ENCODE measurements around the gene EXOC1.

DNA sequence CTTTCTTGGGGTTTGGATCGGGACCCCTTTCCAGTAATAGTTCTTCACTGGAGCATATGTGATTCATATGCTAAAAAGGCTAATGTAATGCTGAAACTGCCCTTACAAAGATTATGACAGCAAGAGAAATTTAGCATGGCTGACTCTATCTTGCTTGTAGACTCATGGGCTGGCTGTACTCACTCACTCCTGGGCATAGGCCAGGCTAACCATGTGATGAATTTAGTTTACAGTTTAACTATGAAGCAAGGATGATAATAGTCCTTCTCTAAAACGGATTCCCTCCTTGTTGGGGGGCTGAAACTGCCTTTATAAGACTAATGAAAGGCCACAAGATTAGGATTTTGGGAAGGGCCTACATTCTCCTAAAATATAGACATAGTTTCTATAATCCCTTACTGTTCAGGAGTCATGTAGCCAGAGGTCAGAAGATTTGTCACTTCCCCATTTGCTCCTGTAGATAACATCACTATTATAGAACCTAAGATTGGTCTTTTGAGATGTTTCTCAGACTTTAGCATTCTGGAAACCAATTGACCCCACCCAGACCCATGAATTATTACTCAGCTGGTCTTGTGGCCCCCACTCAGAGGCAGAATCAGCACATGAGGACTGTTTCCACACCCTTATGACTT lies 74.5 kb downstream of the EXOC1 start:
- TF ChIP-seq, protein P1, sequence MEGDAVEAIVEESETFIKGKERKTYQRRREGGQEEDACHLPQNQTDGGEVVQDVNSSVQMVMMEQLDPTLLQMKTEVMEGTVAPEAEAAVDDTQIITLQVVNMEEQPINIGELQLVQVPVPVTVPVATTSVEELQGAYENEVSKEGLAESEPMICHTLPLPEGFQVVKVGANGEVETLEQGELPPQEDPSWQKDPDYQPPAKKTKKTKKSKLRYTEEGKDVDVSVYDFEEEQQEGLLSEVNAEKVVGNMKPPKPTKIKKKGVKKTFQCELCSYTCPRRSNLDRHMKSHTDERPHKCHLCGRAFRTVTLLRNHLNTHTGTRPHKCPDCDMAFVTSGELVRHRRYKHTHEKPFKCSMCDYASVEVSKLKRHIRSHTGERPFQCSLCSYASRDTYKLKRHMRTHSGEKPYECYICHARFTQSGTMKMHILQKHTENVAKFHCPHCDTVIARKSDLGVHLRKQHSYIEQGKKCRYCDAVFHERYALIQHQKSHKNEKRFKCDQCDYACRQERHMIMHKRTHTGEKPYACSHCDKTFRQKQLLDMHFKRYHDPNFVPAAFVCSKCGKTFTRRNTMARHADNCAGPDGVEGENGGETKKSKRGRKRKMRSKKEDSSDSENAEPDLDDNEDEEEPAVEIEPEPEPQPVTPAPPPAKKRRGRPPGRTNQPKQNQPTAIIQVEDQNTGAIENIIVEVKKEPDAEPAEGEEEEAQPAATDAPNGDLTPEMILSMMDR (IDR thresholded peaks at IDR 0.05; ENCODE audit: low read length): no peak
- TF ChIP-seq EZH2 (IDR thresholded peaks at IDR 0.05; ENCODE audit: borderline replicate concordance, low read length): no peak

Data from OCI-LY1 (cell line).